Measurements from ENCODE around the gene MRPL43.

MRPL43 gene

DNA sequence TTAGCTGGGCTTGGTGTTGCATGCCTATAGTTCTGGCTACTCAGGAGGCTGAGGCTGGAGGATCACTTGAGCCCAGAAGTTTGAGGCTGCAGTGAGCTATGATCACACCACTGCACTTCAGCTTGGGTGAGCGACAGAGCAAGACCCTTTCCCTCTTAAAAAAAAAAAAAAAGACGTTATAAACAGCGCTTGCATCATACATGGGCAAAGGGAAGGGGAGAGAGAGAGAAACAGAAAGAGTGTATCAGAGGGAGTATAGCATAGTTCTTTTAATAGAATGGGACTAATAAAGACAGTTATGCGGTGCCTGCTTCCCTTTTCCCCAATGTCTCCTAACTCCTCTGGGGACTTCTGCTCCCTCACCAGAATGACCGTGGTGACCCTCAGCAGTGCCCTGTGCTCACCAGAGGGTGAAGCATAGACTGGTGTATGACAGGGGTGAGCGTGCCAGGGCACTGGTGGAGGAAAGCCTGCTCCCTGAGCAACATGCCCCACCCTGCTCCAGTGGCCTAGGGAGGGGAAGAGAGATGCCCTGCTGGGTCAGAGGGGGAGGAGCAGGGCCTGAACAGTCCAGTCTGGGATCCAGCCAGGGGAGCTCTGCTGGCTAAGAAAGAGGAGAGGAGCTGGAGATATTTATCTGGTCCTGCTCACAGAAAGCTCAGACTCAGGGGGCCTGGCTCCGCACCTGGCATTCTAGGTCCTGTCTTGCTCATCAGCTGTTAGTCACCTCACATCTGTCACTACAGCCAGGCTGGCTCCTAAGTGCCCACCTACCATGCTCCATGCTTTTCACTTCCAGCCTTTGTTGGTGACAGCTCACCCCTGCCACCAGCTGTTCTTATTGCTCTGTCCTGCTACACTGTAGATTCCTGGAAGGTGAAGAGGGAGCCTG lies 41.4 kb upstream of the MRPL43 start:
- H3K4me3 ChIP-seq (ENCODE audit: low read depth, low read length) = no peak overlapping the region
- TF ChIP-seq, protein P1, sequence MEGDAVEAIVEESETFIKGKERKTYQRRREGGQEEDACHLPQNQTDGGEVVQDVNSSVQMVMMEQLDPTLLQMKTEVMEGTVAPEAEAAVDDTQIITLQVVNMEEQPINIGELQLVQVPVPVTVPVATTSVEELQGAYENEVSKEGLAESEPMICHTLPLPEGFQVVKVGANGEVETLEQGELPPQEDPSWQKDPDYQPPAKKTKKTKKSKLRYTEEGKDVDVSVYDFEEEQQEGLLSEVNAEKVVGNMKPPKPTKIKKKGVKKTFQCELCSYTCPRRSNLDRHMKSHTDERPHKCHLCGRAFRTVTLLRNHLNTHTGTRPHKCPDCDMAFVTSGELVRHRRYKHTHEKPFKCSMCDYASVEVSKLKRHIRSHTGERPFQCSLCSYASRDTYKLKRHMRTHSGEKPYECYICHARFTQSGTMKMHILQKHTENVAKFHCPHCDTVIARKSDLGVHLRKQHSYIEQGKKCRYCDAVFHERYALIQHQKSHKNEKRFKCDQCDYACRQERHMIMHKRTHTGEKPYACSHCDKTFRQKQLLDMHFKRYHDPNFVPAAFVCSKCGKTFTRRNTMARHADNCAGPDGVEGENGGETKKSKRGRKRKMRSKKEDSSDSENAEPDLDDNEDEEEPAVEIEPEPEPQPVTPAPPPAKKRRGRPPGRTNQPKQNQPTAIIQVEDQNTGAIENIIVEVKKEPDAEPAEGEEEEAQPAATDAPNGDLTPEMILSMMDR (IDR thresholded peaks at IDR 0.05; ENCODE audit: low read depth, low read length, missing control alignments) = no peak
- DNase-seq (ENCODE audit: low read depth) = no peak
- in situ Hi-C loops (cut with HindIII; ENCODE audit: low sequenced_read_pairs) = no loop called here

DNA sequence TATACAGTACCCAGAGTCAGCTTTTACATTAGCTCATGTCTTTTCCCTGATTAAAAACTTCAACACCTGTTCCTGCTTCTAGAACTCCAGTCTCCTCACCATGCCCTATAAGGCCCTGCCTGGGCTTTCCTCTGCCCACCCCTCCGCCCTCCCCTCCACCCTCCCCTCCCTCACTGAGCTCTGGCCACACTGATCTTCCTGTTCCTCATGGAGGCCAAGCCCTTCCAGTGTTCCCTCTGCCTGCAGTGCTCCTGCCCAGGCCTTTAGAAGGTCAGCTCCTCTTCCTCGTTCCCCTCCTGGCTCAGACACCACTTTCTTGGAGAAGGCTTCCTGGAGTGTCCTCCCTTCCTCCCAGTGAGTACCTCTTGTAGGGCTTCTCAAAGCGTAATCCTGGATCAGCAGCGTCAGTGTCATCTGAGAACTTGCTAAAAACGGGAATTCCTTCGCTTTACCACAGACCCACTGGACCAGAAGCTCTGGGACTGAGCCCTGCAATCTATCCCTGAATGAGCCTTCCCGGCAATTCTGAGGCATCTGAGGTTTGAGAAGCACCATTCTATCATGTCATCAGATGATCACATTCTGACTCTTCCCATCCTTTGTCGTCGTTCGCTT lies 39.9 kb upstream of the MRPL43 start:
- in situ Hi-C loops (cut with HindIII; ENCODE audit: low sequenced_read_pairs) = no loop called here
- no peak for DNase-seq (ENCODE audit: low read depth)
- TF ChIP-seq, protein P1 (IDR thresholded peaks at IDR 0.05; ENCODE audit: low read depth, low read length, missing control alignments) = no peak
- no peak overlapping the region for H3K4me3 ChIP-seq (ENCODE audit: low read depth, low read length)

DNA sequence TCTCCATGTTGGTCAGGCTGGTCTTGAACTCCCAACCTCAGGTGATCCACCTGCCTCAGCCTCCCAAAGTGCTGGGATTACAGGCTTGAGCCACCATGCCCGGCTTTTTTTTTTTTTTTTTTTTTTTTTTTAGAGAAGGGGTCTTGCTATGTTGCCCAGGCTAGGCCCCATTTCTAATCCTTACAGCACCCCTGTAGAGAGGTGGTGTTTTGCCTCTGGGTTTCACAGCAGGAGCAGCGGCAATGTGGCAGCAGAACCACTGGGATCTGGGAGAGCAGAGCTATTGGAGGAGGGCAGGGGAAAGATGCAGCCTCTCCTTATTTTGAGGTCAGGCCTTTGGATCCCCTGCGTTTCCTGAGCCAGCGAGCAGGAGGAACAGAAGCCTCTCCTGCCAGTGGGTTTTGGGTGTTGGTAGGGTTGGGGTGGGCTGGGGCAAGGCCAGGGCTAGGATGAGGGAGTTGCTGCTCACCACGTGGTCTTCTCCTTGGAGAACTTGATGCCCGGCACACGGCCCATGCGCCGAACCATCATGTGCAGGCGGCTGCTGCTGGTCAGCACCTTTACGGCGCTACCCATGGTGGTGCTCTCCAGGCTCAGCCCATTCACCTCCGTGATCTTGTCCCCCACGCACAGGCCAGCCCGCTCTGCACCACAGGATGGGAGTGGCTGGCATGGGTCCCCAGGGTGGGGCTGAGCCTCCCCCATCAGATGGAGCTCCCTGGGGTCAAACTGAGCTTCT lies 35.8 kb upstream of the MRPL43 start:
- no peak overlapping the region for H3K4me3 ChIP-seq (ENCODE audit: low read depth, low read length)
- in situ Hi-C loops (cut with HindIII; ENCODE audit: low sequenced_read_pairs) = no loop called here
- TF ChIP-seq, protein P1 (IDR thresholded peaks at IDR 0.05; ENCODE audit: low read depth, low read length, missing control alignments) = no peak
- DNase-seq (ENCODE audit: low read depth) = no peak

DNA sequence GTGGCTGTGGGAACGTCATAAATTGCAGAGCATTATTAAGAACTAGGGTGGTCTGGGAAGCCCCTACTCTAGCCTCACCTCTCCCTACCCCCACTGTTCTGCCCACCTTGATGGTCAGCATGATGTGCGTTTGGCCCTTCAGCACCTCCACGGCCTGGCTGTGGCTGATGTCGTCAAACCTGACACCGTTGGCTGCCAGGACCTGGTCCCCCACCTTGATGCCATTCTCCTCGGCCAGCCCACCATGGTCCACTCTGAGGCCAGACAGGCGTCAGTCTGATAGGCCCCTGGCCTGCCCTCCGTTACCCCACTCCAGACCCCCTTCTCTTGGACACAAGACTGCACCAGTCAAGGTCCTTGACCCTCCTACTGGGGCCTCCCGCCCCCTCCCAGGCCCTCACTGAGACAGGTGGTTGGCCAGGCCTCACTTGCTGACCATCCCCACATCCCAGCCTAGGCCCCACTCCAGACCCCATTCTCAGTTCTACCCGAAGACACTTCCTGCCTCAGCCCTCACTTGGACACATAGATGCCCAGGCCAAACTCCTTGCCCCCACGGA lies 34.5 kb upstream of the MRPL43 start:
- H3K4me3 ChIP-seq (ENCODE audit: low read depth, low read length) = no peak overlapping the region
- no peak for DNase-seq (ENCODE audit: low read depth)
- in situ Hi-C loops (cut with HindIII; ENCODE audit: low sequenced_read_pairs) = no loop called here
- TF ChIP-seq, protein P1 (IDR thresholded peaks at IDR 0.05; ENCODE audit: low read depth, low read length, missing control alignments) = no peak

DNA sequence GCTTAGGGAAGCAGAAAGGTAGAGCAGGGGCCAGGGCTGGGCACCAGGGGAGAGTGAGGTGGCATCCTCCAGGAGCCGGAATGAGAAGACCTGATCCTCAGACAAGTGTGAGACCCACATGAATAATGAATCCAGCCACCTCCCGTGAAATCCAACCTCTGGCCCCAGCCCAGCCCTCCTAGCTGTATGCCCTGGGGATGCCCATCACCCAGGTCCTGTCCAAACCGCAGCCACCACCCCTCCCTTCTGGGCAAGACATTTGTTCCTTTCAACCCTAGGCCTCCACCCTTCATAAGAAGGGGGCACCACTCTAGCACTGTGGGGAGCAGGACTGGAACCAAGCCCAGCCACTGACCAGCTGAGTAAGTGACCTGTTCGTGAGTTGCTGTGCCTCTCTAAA lies 33.9 kb upstream of the MRPL43 start:
- TF ChIP-seq, protein P1 (IDR thresholded peaks at IDR 0.05; ENCODE audit: low read depth, low read length, missing control alignments) = no peak
- DNase-seq (ENCODE audit: low read depth) = no peak

DNA sequence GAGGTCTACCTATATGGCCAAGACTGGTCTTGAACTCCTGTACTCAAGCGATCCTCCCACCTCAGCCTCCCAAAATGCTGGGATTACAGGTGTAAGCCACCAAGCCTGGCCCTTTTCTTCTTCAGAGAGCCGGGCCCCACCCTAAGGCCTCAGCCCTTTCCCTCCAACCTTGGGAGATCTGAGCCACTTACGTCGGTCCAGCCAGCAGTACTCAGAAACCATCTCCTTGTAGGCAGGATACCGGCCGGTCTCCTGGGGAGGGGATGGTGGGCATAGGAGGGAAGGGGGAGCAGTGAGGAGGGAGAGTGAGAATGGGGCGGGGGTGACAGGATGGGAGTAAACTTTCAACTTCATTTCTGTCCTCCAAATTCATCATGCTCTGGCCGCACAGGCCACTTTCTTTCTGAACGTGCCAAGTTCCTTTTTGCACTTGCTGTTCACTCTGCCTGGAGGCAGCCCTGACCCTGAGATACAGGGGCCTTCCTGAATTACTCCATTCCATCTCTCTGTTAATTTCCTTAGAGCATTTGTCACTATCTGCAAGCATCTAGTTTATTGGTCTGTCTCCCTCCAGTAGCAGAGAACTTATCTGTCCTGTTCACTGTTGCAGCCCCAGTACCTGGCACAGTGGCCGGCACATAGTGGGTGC lies 33.3 kb upstream of the MRPL43 start:
- no peak for DNase-seq (ENCODE audit: low read depth)
- TF ChIP-seq, protein P1 (IDR thresholded peaks at IDR 0.05; ENCODE audit: low read depth, low read length, missing control alignments) = no peak
- in situ Hi-C loops (cut with HindIII; ENCODE audit: low sequenced_read_pairs) = no loop called here
- H3K4me3 ChIP-seq (ENCODE audit: low read depth, low read length) = no peak overlapping the region

More for the DNA sequence above, 33.9 kb upstream of the MRPL43 start:
- H3K4me3 ChIP-seq (ENCODE audit: low read depth, low read length) = no peak overlapping the region
- in situ Hi-C loops (cut with HindIII; ENCODE audit: low sequenced_read_pairs) = no loop called here
